HEK293T (cell line): ENCODE measurements around the gene MAMDC2.

Experiments
- CTCF ChIA-PET: fragments of 350-600 bp; formaldehyde crosslinking; extraction: SDS; loops from one replicate; lab custom pipeline; 2021; ENCODE audit warnings: antibody characterized with exemption, inconsistent platforms; lab: Yijun Ruan, JAX
- POLR2A ChIA-PET: fragments of 350-600 bp; formaldehyde crosslinking; extraction: SDS; loops from one replicate; lab custom pipeline; 2020; ENCODE audit warnings: antibody characterized with exemption, inconsistent platforms; lab: Yijun Ruan, JAX
- DNase-seq: peaks from one replicate; pipeline ENCODE4 v3.0.0; 2012; ENCODE audit warnings: mixed read lengths; ENCODE audit errors: extremely low spot score
- ARNT ChIP-seq: fragments of 450-650 bp; IDR thresholded peaks from 2 replicates; pipeline ENCODE4 v1.6.1; 2017; ENCODE audit warnings: mild to moderate bottlenecking
- BHLHE40 ChIP-seq: fragments of 450-650 bp; IDR thresholded peaks from 2 replicates; pipeline ENCODE4 v1.6.1; 2016; ENCODE audit warnings: mild to moderate bottlenecking, moderate library complexity, borderline replicate concordance
- CTBP1 ChIP-seq: fragments of 450-650 bp; IDR thresholded peaks from 2 replicates; pipeline ENCODE4 v1.6.1; 2016; ENCODE audit warnings: borderline replicate concordance
- ELF4 ChIP-seq: fragments of 450-650 bp; IDR thresholded peaks from 2 replicates; pipeline ENCODE4 v1.6.1; 2017; ENCODE audit warnings: antibody characterized with exemption
- FOXA1 ChIP-seq: fragments of 450-650 bp; IDR thresholded peaks from 2 replicates; pipeline ENCODE4 v1.6.1; 2016; ENCODE audit warnings: mild to moderate bottlenecking
- FOXK2 ChIP-seq: fragments of 450-650 bp; IDR thresholded peaks from 2 replicates; pipeline ENCODE4 v1.6.1; 2016; ENCODE audit warnings: mild to moderate bottlenecking
- FOXM1 ChIP-seq: fragments of 450-650 bp; IDR thresholded peaks from 2 replicates; pipeline ENCODE4 v1.6.1; 2017; ENCODE audit warnings: mild to moderate bottlenecking, borderline replicate concordance
- HDGF ChIP-seq: fragments of 450-650 bp; IDR thresholded peaks from 2 replicates; pipeline ENCODE4 v1.6.1; 2017; ENCODE audit warnings: antibody characterized with exemption, borderline replicate concordance
- L3MBTL2 ChIP-seq: fragments of 450-650 bp; conservative IDR thresholded peaks from 2 replicates; pipeline ENCODE4 v1.6.1; 2016; ENCODE audit warnings: mild to moderate bottlenecking
- LEF1 ChIP-seq: fragments of 450-650 bp; IDR thresholded peaks from 2 replicates; pipeline ENCODE4 v1.6.1; 2017; ENCODE audit warnings: mild to moderate bottlenecking, borderline replicate concordance
- NFRKB ChIP-seq: fragments of 450-650 bp; IDR thresholded peaks from 2 replicates; pipeline ENCODE4 v1.6.1; 2016; ENCODE audit warnings: mild to moderate bottlenecking, moderate library complexity
- SP1 ChIP-seq: fragments of 450-650 bp; IDR thresholded peaks from 2 replicates; pipeline ENCODE4 v1.6.1; 2017
- SUZ12 ChIP-seq: fragments of 450-650 bp; IDR thresholded peaks from 2 replicates; pipeline ENCODE4 v1.6.1; 2016; ENCODE audit warnings: mild to moderate bottlenecking
- TARDBP ChIP-seq: fragments of 450-650 bp; IDR thresholded peaks from 2 replicates; pipeline ENCODE4 v1.6.1; 2016
- ZNF384 ChIP-seq: fragments of 450-650 bp; IDR thresholded peaks from 2 replicates; pipeline ENCODE4 v1.6.1; 2016
- TF ChIP-seq, protein P1 (sequence below): fragments of 450-650 bp; IDR thresholded peaks from 2 replicates; pipeline ENCODE4 v1.6.1; 2016

The MAMDC2 gene

GRCh38 chr9:70257991-70258691, 214.5 kb downstream of the MAMDC2 start:
- POLR2A ChIA-PET, result interaction anchor here (1.1 kb wide), 3 partner anchors 9 to 161 kb away, joined by 3 read pairs; no protein-coding TSS in a partner anchor
- DNase-seq, result peak; percentile 18
- TF ChIP-seq ARNT, result no peak
- TF ChIP-seq, protein P1, sequence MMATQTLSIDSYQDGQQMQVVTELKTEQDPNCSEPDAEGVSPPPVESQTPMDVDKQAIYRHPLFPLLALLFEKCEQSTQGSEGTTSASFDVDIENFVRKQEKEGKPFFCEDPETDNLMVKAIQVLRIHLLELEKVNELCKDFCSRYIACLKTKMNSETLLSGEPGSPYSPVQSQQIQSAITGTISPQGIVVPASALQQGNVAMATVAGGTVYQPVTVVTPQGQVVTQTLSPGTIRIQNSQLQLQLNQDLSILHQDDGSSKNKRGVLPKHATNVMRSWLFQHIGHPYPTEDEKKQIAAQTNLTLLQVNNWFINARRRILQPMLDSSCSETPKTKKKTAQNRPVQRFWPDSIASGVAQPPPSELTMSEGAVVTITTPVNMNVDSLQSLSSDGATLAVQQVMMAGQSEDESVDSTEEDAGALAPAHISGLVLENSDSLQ, result no peak
- peak; percentile 92 for TF ChIP-seq L3MBTL2
- no peak for TF ChIP-seq SP1
- CTCF ChIA-PET, result no interaction called here

DNA sequence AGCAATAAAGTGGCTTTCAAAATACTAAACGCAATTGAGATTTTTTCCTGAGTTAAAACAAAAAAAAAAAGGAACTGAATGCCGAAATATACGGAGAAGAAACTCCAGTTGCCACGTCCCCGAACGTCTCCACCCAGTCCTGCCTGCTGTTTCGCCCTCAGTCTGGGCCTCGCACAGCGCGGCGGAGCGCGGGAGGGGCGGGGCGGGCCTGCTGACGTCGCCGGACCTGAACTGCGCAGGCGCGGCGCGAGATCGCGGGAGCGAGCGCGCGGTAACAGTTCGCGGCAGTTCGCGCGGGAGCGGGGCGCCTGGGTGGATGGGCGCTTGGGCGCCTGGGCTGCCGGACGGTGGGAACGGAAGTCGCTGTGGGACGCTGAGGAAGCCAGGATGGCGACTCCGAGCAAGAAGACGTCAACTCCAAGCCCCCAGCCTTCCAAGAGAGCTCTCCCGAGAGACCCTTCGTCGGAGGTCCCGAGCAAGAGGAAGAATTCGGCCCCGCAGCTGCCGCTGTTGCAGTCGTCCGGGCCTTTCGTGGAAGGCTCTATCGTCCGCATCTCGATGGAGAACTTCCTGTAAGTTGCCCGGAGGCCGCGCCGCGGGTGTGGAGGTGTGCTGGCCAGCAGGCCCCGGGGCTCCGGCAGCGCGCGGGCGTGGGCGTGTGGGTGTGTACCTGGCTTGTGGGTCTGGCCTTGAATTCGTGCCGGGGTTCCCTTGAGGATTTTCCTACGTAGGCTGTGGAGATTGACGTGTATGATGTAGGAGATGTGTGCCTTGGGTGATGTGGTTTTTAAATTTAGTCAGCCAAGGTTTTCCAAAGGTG, 215.3 kb downstream of the MAMDC2 start, which contains the start of gene SMC5:
Gene SMC5 (plus strand): TSS at position 287 of the 820 bp plus-strand sequence. CDS start 101 bp downstream, at position 388.
- DNase-seq, result peak; percentile 91
- POLR2A ChIA-PET, result interaction anchor here (0.9 to 1.1 kb wide), 3 partner anchors 8 to 152 kb away, joined by 3 read pairs; no protein-coding TSS in a partner anchor
- CTCF ChIA-PET, result no interaction called here
- peak; percentile 4; the same call in 1 of the 2 replicates for TF ChIP-seq L3MBTL2
- TF ChIP-seq ARNT, result no peak
- peak; percentile 49; the same call in 1 of the 2 replicates for TF ChIP-seq ELF4
- peak; percentile 61 for TF ChIP-seq TARDBP
- TF ChIP-seq SP1, result no peak
- TF ChIP-seq, protein P1, result peak; percentile 57; the same call in 1 of the 2 replicates
- no peak for TF ChIP-seq NFRKB
- no peak for TF ChIP-seq HDGF
- TF ChIP-seq FOXK2, result no peak
- TF ChIP-seq FOXM1, result no peak
- TF ChIP-seq CTBP1, result no peak
- no peak for TF ChIP-seq FOXA1

DNA sequence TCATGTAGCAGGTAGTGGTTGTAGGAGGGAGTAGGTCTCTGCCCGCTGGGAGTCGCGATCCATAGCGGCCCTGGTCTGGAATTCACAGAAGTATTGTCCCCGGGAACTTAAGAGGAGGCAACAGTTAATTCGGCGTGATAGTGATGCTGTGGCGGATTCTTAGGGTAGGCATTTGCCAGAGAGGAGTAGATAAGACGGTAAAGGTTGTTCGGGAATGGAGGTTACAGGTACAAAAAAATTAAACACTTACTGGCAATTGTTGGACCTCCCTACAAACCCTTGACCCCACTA, 215.8 kb downstream of the MAMDC2 start:
- POLR2A ChIA-PET, result interaction anchor here (0.9 kb wide), 1 partner anchor 152 kb away, joined by 3 read pairs; no protein-coding TSS in a partner anchor
- no peak for DNase-seq
- CTCF ChIA-PET, result interaction anchor here (0.7 kb wide), 1 partner anchor 225 kb away, joined by 3 read pairs; no protein-coding TSS in a partner anchor
- TF ChIP-seq ELF4, result no peak
- no peak for TF ChIP-seq SUZ12
- TF ChIP-seq HDGF, result no peak
- no peak for TF ChIP-seq BHLHE40
- TF ChIP-seq ZNF384, result no peak
- no peak for TF ChIP-seq SP1
- no peak for TF ChIP-seq FOXA1
- TF ChIP-seq, protein P1, result no peak
- no peak for TF ChIP-seq TARDBP

DNA sequence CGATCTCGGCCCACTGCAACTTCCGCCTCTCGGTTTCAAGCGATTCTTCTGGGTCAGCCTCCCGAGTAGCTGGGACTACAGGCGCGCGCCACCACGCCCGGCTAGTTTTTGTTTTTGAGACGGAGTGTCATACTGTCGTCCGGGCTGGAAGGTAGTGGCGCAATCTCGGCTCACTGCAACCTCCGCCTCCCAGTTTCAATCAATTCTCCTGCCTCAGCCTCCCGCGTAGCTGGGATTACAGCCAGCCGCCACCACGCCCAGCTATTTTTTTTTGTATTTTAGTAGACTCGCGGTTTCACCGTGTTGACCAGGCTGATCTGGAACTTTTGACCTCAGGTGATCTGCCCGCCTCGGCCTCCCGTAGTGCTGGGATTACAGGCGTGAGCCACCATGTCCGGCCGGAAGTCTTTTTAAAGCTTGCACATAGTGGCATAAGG, 216.4 kb downstream of the MAMDC2 start:
- no peak for DNase-seq
- POLR2A ChIA-PET, result interaction anchor here (0.6 kb wide), 1 partner anchor 27 kb away, joined by 3 read pairs; no protein-coding TSS in a partner anchor
- TF ChIP-seq BHLHE40, result no peak
- no peak for TF ChIP-seq FOXA1
- TF ChIP-seq HDGF, result no peak
- TF ChIP-seq ELF4, result no peak
- no peak for TF ChIP-seq FOXK2
- TF ChIP-seq NFRKB, result no peak
- no peak for TF ChIP-seq CTBP1
- TF ChIP-seq TARDBP, result no peak
- no peak for TF ChIP-seq LEF1
- no peak for TF ChIP-seq FOXM1
- TF ChIP-seq SP1, result no peak
- TF ChIP-seq, protein P1, result no peak
- no peak for TF ChIP-seq ZNF384
- TF ChIP-seq ARNT, result no peak
- CTCF ChIA-PET, result interaction anchor here (0.7 kb wide), 1 partner anchor 224 kb away, joined by 3 read pairs; no protein-coding TSS in a partner anchor

- DNase-seq, result no peak
- TF ChIP-seq FOXA1 (no peak), ELF4 (no peak), HDGF (no peak), NFRKB (no peak)
- TF ChIP-seq, protein P1, result no peak
- ChIA-PET CTCF (no interaction called here), POLR2A (interaction anchor here (0.6 kb wide), 1 partner anchor 26 kb away, joined by 3 read pairs; no protein-coding TSS in a partner anchor)
Observed at GRCh38 chr9:70260606-70261005, 217.0 kb downstream of the MAMDC2 start.
